ENCODE results near the gene SPEG.
"Not testable (repeated sequence)": the region's sequence is repeated elsewhere in the genome, so short reads cannot be mapped to it uniquely, and the experiment has no call there.

SPEG gene

GRCh38 chr2:219434718-219435525 lies at the start of gene SPEG:
Gene SPEG, plus strand, starts transcription at chr2:219434843. Its CDS starts 135 bp downstream, at chr2:219434978.
- no peak for DNase-seq

GRCh38 chr2:219384859-219385258 lies 49.8 kb upstream of the SPEG start:
- no peak for DNase-seq

- DNase-seq = no peak
These were observed 48.6 kb upstream of the SPEG start for GRCh38 chr2:219385958-219386520.

GRCh38 chr2:219386532-219387280 lies 47.9 kb upstream of the SPEG start:
- DNase-seq = no peak

- DNase-seq = peak; percentile 78
These were observed 47.1 kb upstream of the SPEG start, which contains the start of gene DNPEP for GRCh38 chr2:219387306-219388120. Gene DNPEP, minus strand, starts transcription at chr2:219387912. Its CDS starts 118 bp downstream, at chr2:219387794.

GRCh38 chr2:219388121-219388906 lies 46.3 kb upstream of the SPEG start:
- peak; percentile 84 for DNase-seq

GRCh38 chr2:219388907-219389156 lies 45.8 kb upstream of the SPEG start:
- no peak for DNase-seq

- no peak for DNase-seq
These were observed 41.9 kb upstream of the SPEG start for GRCh38 chr2:219392754-219393153.

- not testable (repeated sequence) for DNase-seq
These were observed 39.6 kb upstream of the SPEG start for GRCh38 chr2:219395056-219395455.

- no peak for DNase-seq
These were observed 39.0 kb upstream of the SPEG start for GRCh38 chr2:219395609-219396008.

GRCh38 chr2:219396863-219397457 lies 37.7 kb upstream of the SPEG start:
- DNase-seq = no peak

- DNase-seq = no peak
These were observed 35.8 kb upstream of the SPEG start for GRCh38 chr2:219398721-219399363.

- no peak for DNase-seq
These were observed 34.7 kb upstream of the SPEG start for GRCh38 chr2:219399716-219400478.

GRCh38 chr2:219400562-219400961 lies 34.1 kb upstream of the SPEG start:
- DNase-seq = no peak

- DNase-seq = peak; percentile 51
These were observed 33.0 kb upstream of the SPEG start for GRCh38 chr2:219401606-219402005.

- DNase-seq = peak; percentile 67
These were observed 31.8 kb upstream of the SPEG start for GRCh38 chr2:219402665-219403515.

- no peak for DNase-seq
These were observed 30.8 kb upstream of the SPEG start for GRCh38 chr2:219403861-219404260.

GRCh38 chr2:219404291-219404910 lies 30.2 kb upstream of the SPEG start:
- DNase-seq = no peak

- DNase-seq = no peak
These were observed 29.7 kb upstream of the SPEG start for GRCh38 chr2:219404954-219405353.
